ENCODE results near the gene OLFM2.
"Not testable (repeated sequence)": the region's sequence is repeated elsewhere in the genome, so short reads cannot be mapped to it uniquely, and the experiment has no call there.

DNA sequence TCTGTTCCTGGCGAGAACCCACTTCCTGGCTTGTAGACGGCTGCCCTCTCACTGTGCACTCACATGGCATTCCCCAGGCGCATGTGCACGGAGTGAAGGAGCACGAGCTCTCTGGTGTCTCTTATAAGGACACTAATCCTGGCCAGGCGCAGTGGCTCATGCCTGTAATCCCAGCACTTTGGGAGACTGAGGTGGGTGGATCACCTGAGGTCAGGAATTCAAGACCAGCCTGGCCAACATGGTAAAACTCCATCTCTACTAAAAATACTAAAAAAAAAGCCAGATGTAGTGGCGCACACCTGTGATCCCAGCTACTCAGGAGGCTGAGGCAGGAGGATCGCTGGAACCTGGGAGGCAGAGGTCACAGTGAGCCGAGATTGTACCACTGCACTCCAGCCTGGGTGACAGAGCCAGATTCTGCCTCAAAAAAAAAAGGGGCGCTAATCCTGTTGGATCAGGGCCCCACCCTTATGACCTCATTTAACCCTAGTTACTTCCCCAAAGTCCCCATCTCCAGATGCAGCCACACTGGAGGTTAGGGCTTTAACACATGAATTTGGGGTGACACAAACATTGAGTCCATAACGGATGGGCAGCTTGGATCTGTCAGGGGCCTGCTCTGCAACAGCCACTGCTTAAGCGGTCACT, 92.6 kb downstream of the OLFM2 start:
- TF ChIP-seq, protein P1, sequence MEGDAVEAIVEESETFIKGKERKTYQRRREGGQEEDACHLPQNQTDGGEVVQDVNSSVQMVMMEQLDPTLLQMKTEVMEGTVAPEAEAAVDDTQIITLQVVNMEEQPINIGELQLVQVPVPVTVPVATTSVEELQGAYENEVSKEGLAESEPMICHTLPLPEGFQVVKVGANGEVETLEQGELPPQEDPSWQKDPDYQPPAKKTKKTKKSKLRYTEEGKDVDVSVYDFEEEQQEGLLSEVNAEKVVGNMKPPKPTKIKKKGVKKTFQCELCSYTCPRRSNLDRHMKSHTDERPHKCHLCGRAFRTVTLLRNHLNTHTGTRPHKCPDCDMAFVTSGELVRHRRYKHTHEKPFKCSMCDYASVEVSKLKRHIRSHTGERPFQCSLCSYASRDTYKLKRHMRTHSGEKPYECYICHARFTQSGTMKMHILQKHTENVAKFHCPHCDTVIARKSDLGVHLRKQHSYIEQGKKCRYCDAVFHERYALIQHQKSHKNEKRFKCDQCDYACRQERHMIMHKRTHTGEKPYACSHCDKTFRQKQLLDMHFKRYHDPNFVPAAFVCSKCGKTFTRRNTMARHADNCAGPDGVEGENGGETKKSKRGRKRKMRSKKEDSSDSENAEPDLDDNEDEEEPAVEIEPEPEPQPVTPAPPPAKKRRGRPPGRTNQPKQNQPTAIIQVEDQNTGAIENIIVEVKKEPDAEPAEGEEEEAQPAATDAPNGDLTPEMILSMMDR (conservative IDR thresholded peaks at IDR 0.05; ENCODE audit: low read length), result not testable (repeated sequence)
- TF ChIP-seq EZH2phosphoT487 (IDR thresholded peaks at IDR 0.05; ENCODE audit: borderline replicate concordance), result not testable (repeated sequence)

Data from Loucy (cell line).